Hematopoietic multipotent progenitor cell treated with erythropoietin and hydrocortisone succinate and interleukin-3 and kit ligand, for 6 days (in vitro differentiated cells): ENCODE measurements around the gene ZNF668.

Experiments used
- DNase-seq: peaks from one replicate; pipeline ENCODE4 v3.0.0-alpha.2; 2015

ZNF668 gene

GRCh38 chr16:31073970-31074813 lies at the start of gene ZNF668, which contains the start of gene ZNF646:
ZNF668 (minus strand) TSS chr16:31074240; CDS start chr16:31064459, 9,781 bp downstream.
ZNF646 (plus strand) TSS chr16:31074422; CDS start chr16:31076325, 1,903 bp downstream.
- peak; percentile 100 for DNase-seq

DNA sequence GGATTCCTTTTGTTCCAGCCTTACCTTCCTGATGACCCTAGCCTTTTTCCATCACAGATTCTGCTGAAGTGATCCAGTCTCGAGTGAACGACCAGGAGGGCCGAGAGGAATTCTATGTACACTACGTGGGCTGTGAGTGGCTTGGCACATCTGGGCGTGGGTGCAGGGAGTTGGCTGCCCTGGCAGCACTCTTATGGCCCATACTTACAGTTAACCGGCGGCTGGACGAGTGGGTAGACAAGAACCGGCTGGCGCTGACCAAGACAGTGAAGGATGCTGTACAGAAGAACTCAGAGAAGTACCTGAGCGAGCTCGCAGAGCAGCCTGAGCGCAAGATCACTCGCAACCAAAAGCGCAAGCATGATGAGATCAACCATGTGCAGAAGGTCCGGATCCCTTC lies 46.1 kb upstream of the ZNF668 start:
- no peak for DNase-seq

DNA sequence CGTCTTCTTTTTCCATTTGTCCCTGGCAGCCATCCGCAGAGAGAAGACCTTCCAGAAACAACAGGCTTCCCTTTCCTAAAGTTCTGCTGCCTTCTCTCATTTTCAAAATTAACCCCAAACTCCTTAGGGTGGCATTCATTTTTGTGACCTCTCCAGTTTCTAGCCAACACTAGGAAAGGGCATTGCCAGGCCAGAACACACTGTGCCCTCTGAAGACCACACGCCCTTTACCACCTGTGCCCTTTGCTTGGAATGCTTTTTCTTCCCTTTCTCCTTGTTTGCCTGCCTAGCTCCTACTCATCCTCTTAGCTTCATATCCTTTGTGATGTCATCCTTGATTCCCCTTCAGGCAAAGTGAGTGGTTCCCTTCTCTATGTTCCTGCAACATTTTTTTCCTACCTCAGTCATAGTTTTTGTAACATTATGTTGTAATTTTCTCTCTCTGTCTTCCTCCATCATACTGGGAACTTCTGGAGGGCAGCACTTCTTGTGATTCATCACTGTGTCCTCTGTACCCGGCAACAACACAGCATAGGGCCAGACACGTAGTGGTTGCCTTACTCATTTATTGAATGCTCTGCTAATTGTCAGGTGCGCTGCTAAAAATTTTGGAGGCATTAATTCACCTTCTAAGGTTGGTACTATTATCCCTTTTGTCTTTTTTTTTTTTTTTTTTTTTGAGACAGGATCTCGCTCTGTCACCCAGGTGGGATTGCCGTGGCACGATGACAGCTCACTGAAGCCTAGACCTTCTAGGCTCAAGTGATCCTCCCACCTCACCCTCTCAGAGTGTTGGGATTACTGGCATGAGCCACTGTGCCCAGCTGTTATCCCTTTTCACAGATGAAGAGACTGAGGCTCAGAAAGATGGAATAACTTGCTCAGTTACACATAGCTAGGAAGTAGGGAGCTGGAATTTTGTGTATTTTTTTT lies 44.4 kb upstream of the ZNF668 start:
- DNase-seq: peak; percentile 7

DNA sequence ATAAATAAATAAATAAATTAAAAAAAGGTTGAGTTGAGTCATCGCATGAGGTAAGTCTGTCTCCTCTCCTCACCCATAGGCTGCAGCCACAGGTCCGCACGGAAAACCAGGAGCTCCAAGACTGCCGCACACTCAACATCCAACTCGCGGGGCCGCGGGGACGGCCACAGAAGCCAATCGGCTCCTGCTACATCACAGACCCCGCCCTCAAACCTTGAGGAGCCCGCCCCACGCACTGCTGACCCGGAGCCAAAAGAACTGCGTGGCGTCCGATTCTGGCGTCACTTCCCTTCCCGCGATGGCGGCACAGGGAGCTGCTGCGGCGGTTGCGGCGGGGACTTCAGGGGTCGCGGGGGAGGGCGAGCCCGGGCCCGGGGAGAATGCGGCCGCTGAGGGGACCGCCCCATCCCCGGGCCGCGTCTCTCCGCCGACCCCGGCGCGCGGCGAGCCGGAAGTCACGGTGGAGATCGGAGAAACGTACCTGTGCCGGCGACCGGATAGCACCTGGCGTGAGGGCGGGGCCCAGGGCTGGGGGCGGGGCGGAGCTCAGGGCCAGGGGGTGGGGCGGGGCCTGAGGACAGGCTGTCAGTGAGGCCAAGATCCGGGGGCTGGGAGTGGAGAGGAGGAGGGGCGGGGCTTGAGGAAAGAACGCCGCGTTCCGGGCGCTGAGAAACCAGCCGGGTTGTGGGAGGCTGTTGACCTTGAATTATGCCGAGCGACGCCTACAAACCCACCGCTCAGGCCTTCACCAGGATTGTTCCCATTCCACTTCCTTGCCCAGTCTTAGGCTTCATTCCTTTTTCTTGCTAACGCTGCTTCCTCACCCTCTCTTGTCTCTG lies 43.6 kb upstream of the ZNF668 start, which contains the start of gene KAT8:
Gene KAT8, plus strand, starts transcription at position 281 of the 839 bp plus-strand sequence. Its CDS starts 18 bp downstream, at position 299.
- peak; percentile 100 for DNase-seq

DNA sequence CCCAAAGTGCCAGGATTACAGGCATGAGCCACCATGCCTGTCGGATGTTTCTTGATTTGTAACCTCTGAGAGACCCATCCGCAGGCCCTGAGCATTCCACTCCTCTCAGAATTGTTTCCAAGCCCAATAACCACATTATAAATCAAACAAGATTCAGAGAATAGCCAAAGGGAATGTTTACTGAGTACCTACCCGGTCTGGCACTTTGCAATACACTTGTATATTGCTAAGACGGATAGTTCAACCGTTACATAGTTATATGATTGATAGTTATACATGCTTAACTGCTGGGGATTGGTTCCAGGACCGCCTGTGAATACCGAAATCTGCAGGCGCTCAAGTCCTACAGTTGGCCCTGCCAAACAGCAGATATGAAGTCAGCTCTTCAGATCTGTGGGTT lies 40.4 kb upstream of the ZNF668 start:
- DNase-seq: no peak

GRCh38 chr16:31113121-31114120 lies 39.4 kb upstream of the ZNF668 start:
- peak; percentile 65 for DNase-seq

DNA sequence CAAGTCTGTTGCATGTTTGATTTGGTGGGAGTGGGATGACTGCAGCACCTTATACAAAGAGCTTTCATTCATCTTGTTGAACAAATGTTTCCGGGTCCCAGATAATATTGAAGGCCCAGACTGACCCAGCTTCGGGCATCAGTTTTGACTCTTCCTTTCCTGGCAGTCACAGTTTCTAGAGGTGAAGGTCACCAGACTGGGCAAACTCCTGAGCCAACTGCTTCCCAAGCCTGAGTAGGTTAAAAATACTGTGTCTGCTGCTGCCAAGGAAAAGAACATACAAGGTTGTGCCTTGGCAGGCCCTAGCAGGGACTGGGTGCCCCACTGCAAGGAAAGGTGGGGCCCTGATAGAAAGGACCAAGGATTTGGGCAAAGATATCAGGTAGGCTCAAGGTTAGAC lies 38.7 kb upstream of the ZNF668 start:
- no peak for DNase-seq

GRCh38 chr16:31111881-31112466 lies 37.9 kb upstream of the ZNF668 start:
- DNase-seq: no peak

DNA sequence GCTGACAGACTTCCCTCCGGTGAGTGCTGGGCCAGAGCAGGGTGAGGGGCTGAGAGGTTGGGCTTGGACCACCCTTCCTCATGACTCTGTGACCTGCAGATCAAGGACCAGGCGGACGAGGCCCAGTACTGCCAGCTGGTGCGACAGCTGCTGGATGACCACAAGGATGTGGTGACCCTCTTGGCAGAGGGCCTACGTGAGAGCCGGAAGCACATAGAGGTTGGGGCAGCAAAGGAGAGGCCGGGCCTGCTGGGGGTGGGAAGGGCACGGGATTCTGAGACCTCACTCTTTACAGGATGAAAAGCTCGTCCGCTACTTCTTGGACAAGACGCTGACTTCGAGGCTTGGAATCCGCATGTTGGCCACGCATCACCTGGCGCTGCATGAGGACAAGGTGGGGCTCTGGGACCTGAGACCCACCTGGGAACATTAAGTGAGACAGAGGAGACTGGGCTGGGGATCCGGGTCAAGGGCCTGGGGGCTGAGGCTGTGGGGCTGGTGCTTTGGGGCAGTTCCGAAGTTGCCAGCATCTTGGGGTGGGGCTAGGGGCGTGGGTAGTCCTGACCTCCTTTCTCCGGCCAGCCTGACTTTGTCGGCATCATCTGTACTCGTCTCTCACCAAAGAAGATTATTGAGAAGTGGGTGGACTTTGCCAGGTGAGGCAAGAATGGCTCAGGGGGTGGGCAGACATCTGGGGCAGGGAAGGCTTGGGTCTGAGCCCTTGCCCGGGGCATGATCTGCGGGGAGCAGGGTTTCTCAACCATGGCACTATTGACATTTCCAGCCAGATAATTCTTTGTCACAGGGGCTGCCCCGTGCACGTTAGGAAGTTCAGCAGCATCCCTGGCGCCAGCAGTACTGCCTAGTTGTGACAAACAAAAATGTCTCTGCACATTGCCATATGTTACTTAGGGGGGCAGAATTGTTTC lies 36.3 kb upstream of the ZNF668 start:
- DNase-seq: no peak

DNA sequence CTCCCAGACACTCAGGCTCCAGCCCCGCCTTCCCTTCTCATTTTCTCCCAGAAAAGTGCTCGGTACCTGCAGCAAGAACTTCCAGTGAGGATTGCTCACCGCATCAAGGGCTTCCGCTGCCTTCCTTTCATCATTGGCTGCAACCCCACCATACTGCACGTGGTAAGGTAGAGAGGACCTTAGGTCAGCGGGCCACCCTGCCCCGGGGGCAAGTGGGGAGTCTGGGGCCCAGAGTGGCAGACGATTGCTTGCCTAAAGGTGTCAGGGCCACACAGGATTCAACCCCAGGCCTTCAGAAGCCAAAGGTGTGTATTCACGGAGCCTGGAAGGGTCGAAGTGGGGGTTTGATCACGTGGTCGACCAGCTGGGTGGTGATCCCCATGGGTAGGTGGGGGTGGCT lies 35.6 kb upstream of the ZNF668 start:
- DNase-seq: no peak

- DNase-seq: no peak
Observed at GRCh38 chr16:31108794-31109558, 34.9 kb upstream of the ZNF668 start.

- peak; percentile 85 for DNase-seq
Observed at GRCh38 chr16:31108035-31108793, 34.2 kb upstream of the ZNF668 start, which contains the start of gene BCKDK. BCKDK (plus strand) TSS chr16:31108386; CDS start chr16:31109224, 838 bp downstream.

- DNase-seq: no peak
Observed at GRCh38 chr16:31107465-31107867, 33.4 kb upstream of the ZNF668 start.

- no peak for DNase-seq
Observed at GRCh38 chr16:31106509-31107464, 32.7 kb upstream of the ZNF668 start.

- peak; percentile 93 for DNase-seq
Observed at GRCh38 chr16:31105677-31106213, 31.7 kb upstream of the ZNF668 start.
